ENCODE measurements around the gene GPD1. TPM values are rescaled to one million over a fixed set of nuclear protein-coding genes. Genes with fewer than 3 reads are reported as not detected.

Gene GPD1
- total and polyA plus RNA-seq, 8 donors, result 0.58 to 9.5 (median 1.7) TPM

DNA sequence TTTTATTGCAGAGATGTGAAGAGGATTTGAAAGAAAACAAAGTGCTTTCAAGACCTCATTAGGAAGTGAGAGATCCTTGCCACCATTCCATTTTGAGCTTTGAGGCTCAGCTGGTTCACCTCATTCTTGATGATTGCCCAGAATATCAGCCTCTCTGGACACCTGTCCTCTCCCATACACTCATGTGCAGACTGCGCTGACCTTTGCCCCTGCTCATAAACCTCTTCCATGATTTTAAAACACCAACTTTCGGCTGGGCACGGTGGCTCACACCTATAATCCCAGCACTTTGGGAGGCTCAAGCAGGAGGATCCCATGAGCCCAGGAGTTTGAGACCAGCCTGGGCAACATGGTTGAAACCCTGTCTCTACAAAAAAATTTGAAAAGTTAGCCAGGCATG is 17.1 kb downstream of the GPD1 start:
- intact Hi-C loops (cut with DNase I; ENCODE audit: low total_unique reads), result no loop called here
- H3K27me3 ChIP-seq, result no peaks in the 10 kb centered on the region
- peaks cover 22 to 85% (median 80%) of the 10 kb centered on the region in 4 donors for H3K36me3 ChIP-seq
- H3K4me1 ChIP-seq, result peaks cover 0 to 39% (median 24%) of the 10 kb centered on the region in 4 donors
- TF ChIP-seq CTCF (IDR thresholded peaks at IDR 0.05) (no peak), POLR2A (IDR thresholded peaks at IDR 0.05) (no peak), EP300 (IDR thresholded peaks at IDR 0.05) (no peak), POLR2AphosphoS5 (IDR thresholded peaks at IDR 0.05) (no peak)
- H3K27ac ChIP-seq, result no peak overlapping the region
- WGBS, 5 donors, result 88 to 100% (median 90%) methylated on average over 3 of the region's 3 CpGs
- no peaks in the 10 kb centered on the region for H3K9me3 ChIP-seq
- no peak overlapping the region for H3K4me3 ChIP-seq
- no peak for DNase-seq

DNA sequence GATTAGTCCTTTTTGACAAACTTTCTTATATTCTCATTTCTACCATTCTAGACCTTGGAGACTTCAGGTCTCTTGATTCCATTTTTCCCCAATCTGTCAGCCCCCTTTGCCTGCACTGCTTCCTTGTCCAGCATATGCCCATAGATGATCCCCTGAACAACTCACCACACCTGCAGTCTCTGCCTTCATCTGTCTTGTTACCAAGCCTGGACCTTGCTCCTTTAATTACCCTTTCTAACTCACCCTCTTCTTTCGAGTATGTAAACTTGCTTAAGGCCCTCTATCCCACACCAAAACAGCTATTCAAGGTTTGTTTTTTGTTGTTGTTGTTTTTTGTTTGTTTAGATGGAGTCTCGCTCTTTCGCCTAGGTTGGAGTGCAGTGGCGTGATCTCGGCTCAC is 17.8 kb downstream of the GPD1 start:
- H3K4me1 ChIP-seq, result peaks cover 0 to 32% (median 18%) of the 10 kb centered on the region in 4 donors
- WGBS, 5 donors, result 77 to 97% (median 91%) methylated on average over 5 of the region's 5 CpGs
- H3K27ac ChIP-seq, result no peak overlapping the region
- DNase-seq, result no peak
- H3K27me3 ChIP-seq, result no peaks in the 10 kb centered on the region
- H3K9me3 ChIP-seq, result no peaks in the 10 kb centered on the region
- TF ChIP-seq CTCF (IDR thresholded peaks at IDR 0.05) (no peak), POLR2AphosphoS5 (IDR thresholded peaks at IDR 0.05) (no peak), POLR2A (IDR thresholded peaks at IDR 0.05) (no peak), EP300 (IDR thresholded peaks at IDR 0.05) (no peak)
- no peak overlapping the region for H3K4me3 ChIP-seq
- intact Hi-C loops (cut with DNase I; ENCODE audit: low total_unique reads), result no loop called here
- H3K36me3 ChIP-seq, result peaks cover 22 to 86% (median 78%) of the 10 kb centered on the region in 4 donors

GRCh38 chr12:50123203-50123602 is 19.4 kb downstream of the GPD1 start:
- DNase-seq, result no peak
- no peak overlapping the region for H3K27ac ChIP-seq
- no peaks in the 10 kb centered on the region for H3K27me3 ChIP-seq
- WGBS, 5 donors, result 59 to 80% (median 63%) methylated on average over 2 of the region's 2 CpGs
- H3K36me3 ChIP-seq, result peaks cover 28 to 92% (median 84%) of the 10 kb centered on the region in 4 donors
- H3K4me1 ChIP-seq, result peaks cover 0 to 25% (median 6%) of the 10 kb centered on the region in 4 donors
- H3K9me3 ChIP-seq, result no peaks in the 10 kb centered on the region
- intact Hi-C loops (cut with DNase I; ENCODE audit: low total_unique reads), result no loop called here
- TF ChIP-seq POLR2AphosphoS5 (IDR thresholded peaks at IDR 0.05) (no peak), CTCF (IDR thresholded peaks at IDR 0.05) (no peak), POLR2A (IDR thresholded peaks at IDR 0.05) (no peak), EP300 (IDR thresholded peaks at IDR 0.05) (no peak)
- no peak overlapping the region for H3K4me3 ChIP-seq

DNA sequence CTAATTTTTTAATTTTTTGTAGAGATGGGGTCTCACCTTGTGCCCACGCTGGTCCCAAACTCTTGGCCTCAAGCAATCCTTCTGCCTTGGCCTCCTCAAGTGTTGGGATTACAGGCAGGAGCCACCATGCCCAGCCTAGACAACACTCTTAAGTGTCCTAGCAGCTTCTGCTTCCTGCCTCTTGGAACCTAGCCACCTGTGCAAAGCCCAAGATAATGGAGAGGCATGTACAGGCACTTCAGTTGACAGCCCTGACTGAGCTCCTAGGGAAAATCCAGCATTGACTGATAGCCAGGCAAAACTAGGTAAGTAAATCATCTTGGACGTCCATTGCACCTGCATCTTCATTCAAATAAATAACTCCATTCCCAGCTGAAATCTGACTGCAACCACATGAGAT is 23.7 kb downstream of the GPD1 start:
- H3K27ac ChIP-seq, result no peak overlapping the region
- H3K4me3 ChIP-seq, result no peak overlapping the region
- no peaks in the 10 kb centered on the region for H3K27me3 ChIP-seq
- peaks cover 0 to 16% (median 8%) of the 10 kb centered on the region in 4 donors for H3K4me1 ChIP-seq
- WGBS, 5 donors, result 63 to 71% (median 67%) methylated on average over 2 of the region's 2 CpGs
- intact Hi-C loops (cut with DNase I; ENCODE audit: low total_unique reads), result no loop called here
- H3K9me3 ChIP-seq, result no peaks in the 10 kb centered on the region
- TF ChIP-seq EP300 (IDR thresholded peaks at IDR 0.05) (no peak), POLR2AphosphoS5 (IDR thresholded peaks at IDR 0.05) (no peak), CTCF (IDR thresholded peaks at IDR 0.05) (no peak), POLR2A (IDR thresholded peaks at IDR 0.05) (no peak)
- H3K36me3 ChIP-seq, result peaks cover 25 to 94% (median 87%) of the 10 kb centered on the region in 4 donors
- no peak for DNase-seq
